ENCODE measurements around the gene STX10. TPM values are rescaled to one million over a fixed set of nuclear protein-coding genes. Genes with fewer than 3 reads are reported as not detected.
"Not testable (repeated sequence)": the region's sequence is repeated elsewhere in the genome, so short reads cannot be mapped to it uniquely, and the experiment has no call there.

The STX10 gene
- total and polyA plus RNA-seq, 8 donors: 63.6 to 94.8 (median 72.5) TPM

DNA sequence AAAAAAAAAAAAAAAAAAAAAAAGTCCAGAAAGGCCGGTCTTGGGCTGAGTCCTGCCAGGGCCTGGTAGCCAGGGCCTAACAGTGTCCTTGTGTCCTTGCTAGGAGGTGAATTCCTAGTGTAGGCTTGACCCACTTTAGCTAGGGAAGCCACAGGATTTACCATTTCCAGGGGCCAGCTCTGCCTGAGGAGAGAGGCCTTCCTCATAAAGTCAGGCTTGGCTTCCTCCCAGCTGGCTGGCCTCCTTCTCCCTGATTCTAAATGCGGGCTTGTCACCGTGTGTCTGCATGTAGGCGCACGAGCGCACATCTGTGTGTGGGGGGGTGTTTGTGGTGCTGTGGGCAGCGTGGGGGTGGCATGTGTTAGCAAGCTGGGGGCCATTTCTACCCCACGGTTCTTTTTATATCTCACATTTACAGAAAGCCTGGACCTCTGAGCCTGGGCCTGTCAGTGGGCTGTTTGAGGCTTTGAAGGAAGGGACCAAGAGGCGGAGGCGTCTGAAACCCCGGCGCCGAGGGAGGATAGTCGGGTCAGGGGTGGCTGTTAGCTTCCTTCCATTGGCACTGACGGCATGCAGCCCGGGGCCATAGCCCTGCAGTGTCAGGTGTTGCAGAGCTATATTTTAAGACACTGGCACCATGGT is 31.7 kb upstream of the STX10 start:
- ATAC-seq: peak; percentile 54
- Histone ChIP-seq H3K4me1 (peaks cover 6 to 11% of the 10 kb centered on the region in 2 donors), H3K27me3 (no peaks in the 10 kb centered on the region), H3K36me3 (no peaks in the 10 kb centered on the region), H3K9me3 (no peaks in the 10 kb centered on the region), H3K27ac (peak overlapping the region in 1 of 2 donors; percentile 45), H3K4me3 (no peak overlapping the region)
- TF ChIP-seq, protein P1, sequence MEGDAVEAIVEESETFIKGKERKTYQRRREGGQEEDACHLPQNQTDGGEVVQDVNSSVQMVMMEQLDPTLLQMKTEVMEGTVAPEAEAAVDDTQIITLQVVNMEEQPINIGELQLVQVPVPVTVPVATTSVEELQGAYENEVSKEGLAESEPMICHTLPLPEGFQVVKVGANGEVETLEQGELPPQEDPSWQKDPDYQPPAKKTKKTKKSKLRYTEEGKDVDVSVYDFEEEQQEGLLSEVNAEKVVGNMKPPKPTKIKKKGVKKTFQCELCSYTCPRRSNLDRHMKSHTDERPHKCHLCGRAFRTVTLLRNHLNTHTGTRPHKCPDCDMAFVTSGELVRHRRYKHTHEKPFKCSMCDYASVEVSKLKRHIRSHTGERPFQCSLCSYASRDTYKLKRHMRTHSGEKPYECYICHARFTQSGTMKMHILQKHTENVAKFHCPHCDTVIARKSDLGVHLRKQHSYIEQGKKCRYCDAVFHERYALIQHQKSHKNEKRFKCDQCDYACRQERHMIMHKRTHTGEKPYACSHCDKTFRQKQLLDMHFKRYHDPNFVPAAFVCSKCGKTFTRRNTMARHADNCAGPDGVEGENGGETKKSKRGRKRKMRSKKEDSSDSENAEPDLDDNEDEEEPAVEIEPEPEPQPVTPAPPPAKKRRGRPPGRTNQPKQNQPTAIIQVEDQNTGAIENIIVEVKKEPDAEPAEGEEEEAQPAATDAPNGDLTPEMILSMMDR (IDR thresholded peaks at IDR 0.05): no peak
- DNase-seq: peak in 3 of 4 donors; percentile 58 to 80 (median 64)
- intact Hi-C loops (cut with DNase I): no loop called here

DNA sequence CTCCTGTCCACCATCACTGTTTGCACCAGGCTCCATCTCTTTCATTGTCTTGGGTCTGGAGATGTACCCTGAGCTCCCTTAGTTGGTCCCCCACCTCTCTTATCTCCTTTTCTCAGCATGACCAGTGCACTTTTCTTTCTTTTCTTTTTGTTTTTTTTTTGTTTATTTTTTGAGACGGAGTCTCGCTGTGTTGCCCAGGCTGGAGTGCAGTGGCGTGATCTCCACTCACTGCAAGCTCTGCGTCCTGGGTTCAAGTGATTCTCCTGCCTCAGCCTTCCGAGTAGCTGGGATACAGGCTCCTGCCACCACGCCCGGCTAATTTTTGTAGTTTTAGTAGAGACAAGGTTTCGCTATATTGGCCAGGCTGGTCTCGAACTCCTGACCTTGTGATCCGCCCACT is 28.1 kb upstream of the STX10 start:
- H3K36me3 ChIP-seq; ATAC-seq; DNase-seq; H3K27me3 ChIP-seq; H3K27ac ChIP-seq; intact Hi-C loops (cut with DNase I); H3K9me3 ChIP-seq; H3K4me3 ChIP-seq: not testable (repeated sequence)
- H3K4me1 ChIP-seq: peaks cover 6 to 13% of the 10 kb centered on the region in 2 donors

DNA sequence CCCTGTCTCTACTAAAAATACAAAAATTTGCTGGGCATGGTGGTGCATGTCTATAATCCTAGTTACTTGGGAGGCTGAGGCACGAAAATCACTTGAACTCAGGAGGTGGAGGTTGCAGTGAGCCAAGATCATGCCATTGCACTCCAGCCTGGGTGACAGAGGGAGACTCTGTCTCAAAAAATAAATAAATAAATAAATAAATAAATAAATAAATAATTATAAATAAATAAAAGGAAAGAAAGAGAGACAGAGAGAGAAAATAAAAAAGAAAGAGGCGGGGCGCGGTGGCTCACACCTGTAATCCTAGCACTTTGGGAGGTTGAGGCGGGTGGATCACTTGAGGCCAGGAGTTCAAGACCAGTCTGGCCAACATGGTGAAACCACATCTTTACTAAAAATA is 27.4 kb upstream of the STX10 start:
- DNase-seq; ATAC-seq; H3K27ac ChIP-seq; H3K36me3 ChIP-seq; H3K4me3 ChIP-seq; H3K27me3 ChIP-seq; intact Hi-C loops (cut with DNase I); H3K9me3 ChIP-seq: not testable (repeated sequence)
- peaks cover 13 to 20% of the 10 kb centered on the region in 2 donors for H3K4me1 ChIP-seq

- H3K4me3 ChIP-seq: no peak overlapping the region
- no peak for DNase-seq
- no peaks in the 10 kb centered on the region for H3K9me3 ChIP-seq
- no peaks in the 10 kb centered on the region for H3K27me3 ChIP-seq
- H3K4me1 ChIP-seq: peaks cover 14 to 22% of the 10 kb centered on the region in 2 donors
- H3K36me3 ChIP-seq: no peaks in the 10 kb centered on the region
- TF ChIP-seq, protein P1 (IDR thresholded peaks at IDR 0.05): no peak
- intact Hi-C loops (cut with DNase I): no loop called here
- H3K27ac ChIP-seq: no peak overlapping the region
- ATAC-seq: no peak
Measured at GRCh38 chr19:13176345-13176744, 26.2 kb upstream of the STX10 start.

- intact Hi-C loops (cut with DNase I): no loop called here
- Histone ChIP-seq H3K36me3 (no peaks in the 10 kb centered on the region), H3K27ac (peak overlapping the region; percentile 61 to 72)
Measured at GRCh38 chr19:13173139-13173737, 23.1 kb upstream of the STX10 start.

More at GRCh38 chr19:13173139-13173737, 23.1 kb upstream of the STX10 start:
- no peaks in the 10 kb centered on the region for H3K9me3 ChIP-seq
- peaks cover 14 to 53% of the 10 kb centered on the region in 2 donors for H3K4me1 ChIP-seq
- H3K4me3 ChIP-seq: no peak overlapping the region
- H3K27me3 ChIP-seq: no peaks in the 10 kb centered on the region
- DNase-seq: no peak
- TF ChIP-seq, protein P1 (IDR thresholded peaks at IDR 0.05): no peak
- no peak for ATAC-seq

Data from left lung (tissue), 10 donors.